Measurements from ENCODE around the gene CTSF.

GRCh38 chr11:66607126-66607834, 38.9 kb upstream of the CTSF start:
- no peak for TF ChIP-seq NFRKB (IDR thresholded peaks at IDR 0.05)
- no peak for TF ChIP-seq FOXM1 (IDR thresholded peaks at IDR 0.05; ENCODE audit: borderline replicate concordance)
- no peak for TF ChIP-seq SP1 (IDR thresholded peaks at IDR 0.05)
- no peak for TF ChIP-seq LEF1 (IDR thresholded peaks at IDR 0.05; ENCODE audit: borderline replicate concordance)
- TF ChIP-seq ZNF384 (IDR thresholded peaks at IDR 0.05) = no peak
- no peak for TF ChIP-seq FOXK2 (IDR thresholded peaks at IDR 0.05)
- no peak for TF ChIP-seq BHLHE40 (IDR thresholded peaks at IDR 0.05; ENCODE audit: borderline replicate concordance)
- TF ChIP-seq CTBP1 (IDR thresholded peaks at IDR 0.05; ENCODE audit: borderline replicate concordance) = no peak
- TF ChIP-seq L3MBTL2 (conservative IDR thresholded peaks at IDR 0.05) = no peak
- no peak for TF ChIP-seq PKNOX1 (IDR thresholded peaks at IDR 0.05)
- no peak for TF ChIP-seq HDGF (IDR thresholded peaks at IDR 0.05; ENCODE audit: borderline replicate concordance)
- no peak for TF ChIP-seq ARNT (IDR thresholded peaks at IDR 0.05)
- no peak for TF ChIP-seq ELF4 (IDR thresholded peaks at IDR 0.05)
